ENCODE results near the gene GGCT. TPM values are rescaled to one million over a fixed set of nuclear protein-coding genes. Genes with fewer than 3 reads are reported as not detected.
"Not testable (repeated sequence)": the region's sequence is repeated elsewhere in the genome, so short reads cannot be mapped to it uniquely, and the experiment has no call there.

The GGCT gene
- total RNA-seq, 1 donor from 2014 or later: 23.2 TPM

DNA sequence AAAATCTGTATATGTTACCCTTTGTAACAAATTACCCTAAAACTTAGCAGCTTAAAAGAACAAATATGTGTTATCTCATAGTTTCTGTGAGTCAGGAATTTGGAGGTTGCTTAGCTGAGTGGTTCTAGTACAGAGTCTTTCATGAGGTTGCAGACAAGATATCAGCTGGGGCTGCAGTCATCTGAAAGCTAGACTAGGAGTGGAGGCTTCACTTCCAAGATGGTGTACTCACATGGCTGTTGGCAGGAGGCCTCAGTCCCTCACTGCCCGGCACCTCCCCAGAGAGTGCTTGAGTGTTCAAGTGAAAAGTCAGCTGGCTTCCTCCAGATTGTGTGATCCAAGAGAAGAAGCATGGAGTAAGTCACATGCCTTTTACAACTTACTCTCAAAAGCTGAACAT is 16.9 kb upstream of the GGCT start:
- no peak for FAIRE-seq
- no peak for DNase-seq (ENCODE audit: low spot score in 2 of 2)

DNA sequence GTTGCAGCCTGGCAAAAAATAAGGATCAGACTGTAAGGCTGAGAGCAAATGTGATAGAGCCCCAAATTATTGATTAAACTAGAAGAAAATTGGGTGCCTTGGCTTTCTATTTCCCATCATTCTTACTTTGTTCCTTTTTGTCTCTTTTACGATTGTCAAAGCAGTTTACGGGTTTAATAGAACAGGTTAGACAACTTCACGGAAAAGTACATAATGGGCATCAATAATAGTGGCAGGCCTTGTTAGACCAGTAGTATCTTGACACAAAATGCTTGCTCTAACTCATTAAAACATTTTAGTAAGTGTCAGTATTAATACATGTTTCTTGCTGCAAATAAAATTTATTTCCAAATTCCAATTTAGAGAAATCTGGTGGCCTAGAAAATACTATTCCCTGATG is 14.5 kb upstream of the GGCT start:
- DNase-seq (ENCODE audit: low spot score in 2 of 2) (no peak), FAIRE-seq (no peak)

DNA sequence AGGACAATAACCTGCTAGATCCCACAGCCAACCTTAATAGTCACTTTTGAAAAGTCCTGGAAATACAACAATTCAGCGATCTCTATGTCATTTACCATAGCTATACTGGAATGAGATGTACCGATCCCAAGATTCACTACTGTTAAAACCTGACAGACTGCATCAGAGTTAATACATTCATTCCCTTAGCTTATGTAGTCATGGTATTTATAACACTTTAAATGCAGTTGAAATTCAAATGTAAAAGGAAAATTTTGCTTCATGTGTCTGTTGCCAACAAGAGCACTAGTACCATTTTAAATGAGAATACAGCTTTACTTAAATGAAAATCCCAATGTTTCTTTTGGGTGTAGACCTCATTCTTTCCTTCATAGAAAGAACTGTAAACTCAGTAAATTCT is 11.1 kb upstream of the GGCT start:
- no peak for DNase-seq (ENCODE audit: low spot score in 2 of 2)
- FAIRE-seq: no peak

DNA sequence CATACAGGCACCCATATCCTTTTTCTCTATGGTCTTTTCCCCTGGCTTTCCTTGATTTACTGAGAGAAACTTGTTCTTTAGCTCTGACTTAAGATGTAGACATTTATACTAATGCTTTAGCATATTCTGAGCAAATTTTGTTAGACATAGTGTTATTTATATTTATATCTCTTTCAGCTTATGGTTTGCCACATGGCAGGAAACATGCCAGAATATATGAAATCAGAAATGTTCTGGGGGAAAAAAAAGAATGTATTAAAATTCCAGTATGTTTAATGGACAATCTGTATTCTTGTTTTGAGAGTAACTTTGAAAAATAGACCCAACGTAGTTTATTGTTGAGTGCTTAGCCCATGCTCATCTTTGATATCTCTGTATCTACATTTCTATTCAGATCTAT is 10.1 kb upstream of the GGCT start:
- DNase-seq (ENCODE audit: low spot score in 2 of 2) (no peak), FAIRE-seq (no peak)

DNA sequence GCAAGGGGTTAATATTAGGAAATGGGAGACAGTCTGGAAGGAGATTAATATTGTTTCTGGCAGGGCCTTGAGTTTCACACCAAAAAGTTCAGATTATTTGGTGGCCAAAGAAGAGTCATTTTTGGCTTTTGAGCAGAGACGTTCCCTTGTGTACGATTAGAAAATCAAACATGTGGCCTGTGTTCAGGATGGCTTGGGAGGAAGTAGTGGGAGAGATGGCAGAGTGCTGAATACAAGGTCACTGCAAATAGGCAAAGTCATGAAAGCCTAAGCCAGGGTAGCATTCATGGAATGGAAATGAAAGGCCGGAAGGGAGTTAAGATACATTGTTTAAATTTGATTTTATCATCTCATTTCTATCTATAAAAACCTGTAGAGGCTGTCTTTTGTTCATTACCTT is 9.5 kb upstream of the GGCT start:
- DNase-seq (ENCODE audit: low spot score in 2 of 2) (no peak), FAIRE-seq (no peak)

DNA sequence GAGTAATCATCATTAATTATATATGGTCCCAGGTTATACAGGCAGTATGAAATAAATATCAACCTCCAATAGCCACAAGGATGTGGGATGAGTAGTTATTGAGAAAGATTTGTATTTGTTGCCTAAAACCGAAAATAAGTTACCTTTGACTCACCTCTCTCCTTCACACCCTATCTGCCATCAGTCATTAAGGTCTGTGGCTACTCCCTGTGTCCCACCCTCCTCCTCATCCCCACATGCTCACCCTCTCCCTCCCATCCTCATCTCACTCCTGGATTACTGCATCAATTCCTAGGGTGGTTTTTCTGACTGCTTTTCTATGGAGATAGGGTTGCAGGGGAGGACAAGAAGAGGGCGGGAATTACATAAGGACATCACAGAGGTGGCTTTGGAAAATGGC is 9.1 kb upstream of the GGCT start:
- no peak for FAIRE-seq
- DNase-seq (ENCODE audit: low spot score in 2 of 2): no peak

DNA sequence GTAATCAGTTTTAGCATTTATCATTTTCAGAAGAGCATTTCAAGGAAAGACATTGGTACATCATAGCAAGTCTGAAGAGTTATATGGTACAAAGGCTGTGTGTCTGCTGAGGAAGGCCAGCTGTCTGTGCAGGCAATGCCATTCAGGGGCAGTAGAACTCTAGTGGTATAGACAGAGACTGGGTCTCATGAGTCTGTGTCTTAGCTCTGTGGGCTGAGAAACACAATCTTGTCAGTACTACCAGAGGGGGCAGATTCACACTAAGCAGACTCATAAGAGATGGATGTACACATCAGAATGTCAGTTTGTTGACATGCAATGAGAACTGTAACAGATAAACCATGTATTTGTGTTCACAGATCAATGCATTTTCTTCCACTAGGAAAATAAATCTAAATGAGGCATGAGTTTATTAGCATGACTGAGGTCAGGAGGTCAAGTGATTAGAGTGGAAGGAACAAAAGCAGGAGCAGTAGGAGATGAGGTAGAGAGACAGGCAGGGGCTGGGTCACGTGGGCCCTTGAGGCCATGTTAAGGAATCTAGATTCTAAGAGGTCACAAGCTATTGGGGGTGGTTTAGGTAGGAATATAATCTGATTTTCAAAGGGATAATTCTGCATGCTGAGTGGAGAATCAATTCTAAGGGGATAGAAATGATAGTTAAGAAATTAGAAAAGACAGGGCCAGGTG is 7.5 kb upstream of the GGCT start:
- FAIRE-seq (no peak), DNase-seq (ENCODE audit: low spot score in 2 of 2) (no peak)

DNA sequence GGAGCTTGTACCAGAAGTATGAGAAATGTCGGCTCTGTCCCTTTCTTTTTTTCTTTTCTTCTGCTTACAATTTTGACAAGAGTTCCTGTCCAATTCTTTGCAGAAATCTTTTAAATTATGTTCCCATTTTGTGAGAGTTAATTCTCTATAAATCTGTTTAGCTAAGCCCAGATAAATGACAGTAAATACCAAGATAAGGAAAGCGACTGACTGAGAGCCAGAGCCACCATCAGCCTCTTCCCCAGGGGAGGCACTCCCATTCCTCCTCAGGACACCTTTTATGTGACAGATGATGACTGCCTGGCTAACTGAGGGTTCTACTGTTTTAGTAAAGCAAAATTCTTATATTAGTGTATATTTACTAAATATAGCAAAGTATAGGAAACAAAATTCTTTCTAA is 6.9 kb upstream of the GGCT start:
- DNase-seq (ENCODE audit: low spot score in 2 of 2) (no peak), FAIRE-seq (no peak)

DNA sequence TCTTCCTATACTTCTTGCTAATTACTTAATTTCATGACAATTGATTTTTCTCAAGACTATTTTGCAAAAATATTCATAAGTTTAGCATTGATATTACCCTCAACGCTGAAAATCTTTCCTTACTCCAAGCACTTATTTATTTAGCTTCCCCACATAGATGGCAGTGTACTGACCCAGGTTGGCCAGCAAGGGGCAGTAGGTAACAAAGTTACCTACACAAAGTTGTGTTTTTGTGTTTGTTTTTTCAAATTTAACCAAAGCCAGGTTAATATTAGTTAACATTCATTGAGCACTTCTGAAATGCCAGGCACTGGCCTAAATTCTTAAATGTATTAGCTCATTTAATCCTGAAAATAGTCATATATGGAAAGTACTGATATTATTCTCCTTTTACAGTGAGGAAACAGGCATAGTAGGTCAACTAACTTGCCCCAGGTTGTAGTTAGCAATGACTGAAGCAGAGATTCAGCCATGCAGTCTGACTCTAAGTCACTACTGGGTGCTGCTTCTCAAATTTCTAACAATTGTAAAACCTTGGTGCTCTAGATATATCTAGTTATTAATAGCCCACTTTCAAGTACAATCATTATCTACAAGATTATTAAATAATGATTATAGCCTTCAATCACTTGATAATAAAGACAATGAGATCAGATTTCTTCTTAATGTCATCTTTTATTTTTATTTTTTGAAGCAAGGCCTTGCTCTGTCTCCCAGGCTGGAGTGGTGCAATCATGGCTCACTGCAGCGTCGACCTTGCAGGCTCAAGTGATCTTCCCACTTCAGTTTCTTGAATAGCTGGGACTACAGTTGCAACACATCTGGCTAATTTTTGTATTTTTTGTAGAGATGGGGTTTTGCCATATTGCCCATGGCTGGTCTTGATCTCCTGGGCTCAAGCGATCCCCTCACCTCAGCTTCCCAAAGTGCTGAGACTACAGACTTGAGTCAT is 5.8 kb upstream of the GGCT start:
- FAIRE-seq (no peak), DNase-seq (ENCODE audit: low spot score in 2 of 2) (no peak)

DNA sequence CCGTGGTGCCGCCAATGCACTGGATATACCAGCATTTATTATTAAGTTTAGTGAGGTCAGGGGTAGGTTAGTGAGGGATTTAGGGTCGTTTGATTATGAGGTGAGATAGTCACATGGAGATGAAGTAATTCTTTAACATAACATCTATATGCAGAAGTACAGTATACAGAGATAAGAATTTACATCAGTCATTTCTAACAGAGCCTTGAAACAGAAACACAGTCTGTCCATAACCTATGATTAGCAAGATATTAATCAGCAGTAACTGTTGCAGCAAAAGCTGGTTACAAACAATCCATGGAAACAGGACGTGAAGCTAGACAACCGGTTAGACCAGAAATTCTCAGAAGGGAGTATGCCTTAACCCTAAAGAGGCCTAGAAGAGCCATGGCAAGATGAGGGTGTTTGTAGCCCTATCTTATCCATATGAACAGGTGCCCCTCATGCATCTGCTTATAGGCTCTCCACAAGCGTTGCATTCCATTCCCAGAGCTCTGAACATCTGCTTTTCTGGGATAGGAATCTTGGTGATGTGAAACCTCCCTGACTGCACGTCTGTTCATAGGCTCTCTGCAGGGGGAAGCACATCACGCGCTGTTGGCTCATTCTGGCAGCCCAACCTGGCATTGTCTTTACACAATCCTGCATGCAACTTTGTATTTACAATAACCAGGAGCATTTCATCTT is 4.7 kb upstream of the GGCT start:
- not testable (repeated sequence) for DNase-seq (ENCODE audit: low spot score in 2 of 2); FAIRE-seq

DNA sequence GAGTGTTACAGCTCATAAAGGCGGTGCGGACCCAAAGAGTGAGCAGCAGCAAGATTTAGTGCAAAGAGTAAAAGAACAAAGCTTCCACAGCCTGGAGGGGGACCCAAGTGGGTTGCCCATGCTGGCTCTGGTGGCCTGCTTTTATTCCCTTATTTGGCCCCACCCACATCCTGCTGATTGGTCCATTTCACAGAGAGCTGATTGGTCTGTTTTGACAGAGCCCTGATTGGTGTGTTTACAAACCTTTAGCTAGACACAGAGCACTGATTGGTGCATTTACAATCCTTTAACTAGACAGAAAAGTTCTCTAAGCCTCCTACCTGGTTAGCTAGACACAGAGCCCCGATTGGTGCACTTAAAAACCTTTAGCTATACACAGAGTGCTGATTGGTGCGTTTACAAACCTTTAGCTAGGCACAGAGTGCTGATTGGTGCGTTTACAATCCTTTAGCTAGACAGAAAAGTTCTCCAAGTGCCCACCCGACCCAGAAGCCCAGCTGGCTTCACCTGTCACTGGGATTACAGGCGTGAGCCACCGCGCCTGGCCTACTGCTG is 2.8 kb upstream of the GGCT start:
- DNase-seq (ENCODE audit: low spot score in 2 of 2); FAIRE-seq: not testable (repeated sequence)

DNA sequence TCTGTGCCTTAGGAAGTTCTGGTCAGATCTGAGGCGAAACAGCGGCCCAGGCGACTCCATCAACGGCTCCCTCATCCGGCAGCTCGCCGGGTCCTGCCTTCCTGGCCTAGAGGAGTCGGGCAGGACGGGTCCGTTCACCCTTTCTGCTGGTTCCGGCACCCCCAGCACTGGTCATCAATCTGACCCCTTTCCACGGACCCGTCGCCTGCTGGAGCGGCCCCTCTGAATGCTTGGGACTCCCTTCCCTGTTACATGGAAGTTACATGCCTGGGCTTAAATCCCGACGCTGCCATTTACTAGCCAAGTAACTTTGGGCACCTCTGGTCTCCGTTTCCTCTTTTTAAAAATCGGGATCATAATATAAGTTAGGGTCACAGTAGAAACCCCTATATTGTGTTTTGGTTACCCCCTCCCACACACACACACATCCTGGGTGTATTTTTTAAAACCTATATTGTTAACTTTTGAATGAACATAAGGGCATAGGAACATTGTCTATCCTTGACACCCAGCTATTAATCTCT is 607 bp upstream of the GGCT start:
- no peak for FAIRE-seq
- DNase-seq (ENCODE audit: low spot score in 2 of 2): no peak

DNA sequence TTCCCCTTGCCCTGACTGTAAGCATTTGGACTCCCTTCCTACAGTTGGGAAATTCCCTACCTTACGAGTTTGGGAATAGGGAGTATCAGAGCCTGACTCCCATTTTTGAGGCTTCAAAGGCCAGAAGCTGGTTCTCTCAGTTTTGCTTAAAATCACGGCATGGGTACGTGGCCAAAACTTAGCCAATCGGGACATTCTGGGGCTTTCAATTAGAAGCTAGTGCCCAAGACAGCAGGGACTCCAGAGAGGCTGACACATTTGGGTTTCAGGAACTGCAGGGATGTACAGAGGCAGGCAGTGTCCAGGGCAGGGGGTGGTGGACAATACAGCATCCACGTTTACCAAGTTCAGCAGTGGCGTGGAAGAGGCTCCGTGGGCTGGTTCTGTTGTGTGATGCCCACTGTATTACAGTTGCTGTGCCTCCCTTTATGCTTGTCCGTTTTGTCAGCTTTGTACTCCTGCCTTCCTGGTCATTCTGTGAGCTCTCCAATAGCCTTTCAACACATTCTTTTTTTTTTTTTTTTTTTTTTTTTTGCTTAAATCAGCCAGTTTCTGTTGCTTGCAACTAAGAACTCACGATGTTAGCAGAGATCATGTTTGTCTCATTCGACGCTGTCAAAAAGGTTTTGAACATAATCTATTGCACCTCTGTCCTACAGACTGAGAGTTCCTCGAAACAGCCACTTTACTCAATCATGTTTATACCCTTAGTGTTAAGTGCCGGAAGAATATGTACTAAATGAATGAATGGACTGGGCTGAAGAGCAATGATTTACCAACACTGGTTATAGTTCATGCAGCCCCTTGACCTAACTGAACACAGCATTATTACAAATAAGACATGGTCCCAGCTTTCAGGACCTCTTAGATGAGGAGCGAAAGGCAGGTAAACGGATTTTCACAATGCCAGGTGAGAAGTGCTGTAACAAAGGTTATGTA is 1.1 kb downstream of the GGCT start:
- FAIRE-seq (no peak), DNase-seq (ENCODE audit: low spot score in 2 of 2) (no peak)

DNA sequence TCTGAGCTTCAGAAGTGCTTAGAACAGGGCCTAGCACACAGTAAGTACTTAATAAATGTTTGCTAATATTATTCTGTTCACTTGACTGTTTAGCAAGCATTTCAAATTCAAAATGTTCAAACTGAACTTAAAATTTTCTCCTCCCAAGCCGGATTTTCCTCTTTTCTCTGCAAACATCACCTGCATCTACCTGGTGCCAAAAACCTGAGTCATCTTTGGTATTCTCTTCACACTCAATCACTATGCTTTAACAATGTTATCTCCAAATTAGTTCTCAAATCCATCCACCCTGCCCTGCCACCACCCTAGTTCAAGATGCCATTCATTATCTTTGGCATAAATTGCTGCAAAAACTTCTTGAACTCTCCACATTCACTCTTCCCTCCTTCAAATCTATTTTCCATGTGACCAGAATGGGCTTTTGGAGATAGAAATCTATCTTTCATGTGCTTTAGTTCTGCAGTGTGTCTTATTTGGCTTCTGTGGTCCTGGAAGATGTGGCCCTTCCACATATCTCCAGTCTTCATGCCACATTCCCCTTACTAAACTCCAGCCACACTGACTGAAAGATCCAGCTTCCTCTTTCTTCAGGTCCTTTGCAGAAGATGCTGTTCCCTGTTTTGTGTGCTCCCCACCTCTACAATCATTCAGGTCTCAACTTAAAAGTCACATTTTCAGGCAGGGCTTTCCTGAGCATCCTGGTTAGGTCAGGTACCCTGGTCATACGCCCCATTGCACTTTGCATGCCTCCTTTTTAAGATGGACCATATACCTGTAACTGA is 2.0 kb downstream of the GGCT start:
- DNase-seq (ENCODE audit: low spot score in 2 of 2): no peak
- no peak for FAIRE-seq

DNA sequence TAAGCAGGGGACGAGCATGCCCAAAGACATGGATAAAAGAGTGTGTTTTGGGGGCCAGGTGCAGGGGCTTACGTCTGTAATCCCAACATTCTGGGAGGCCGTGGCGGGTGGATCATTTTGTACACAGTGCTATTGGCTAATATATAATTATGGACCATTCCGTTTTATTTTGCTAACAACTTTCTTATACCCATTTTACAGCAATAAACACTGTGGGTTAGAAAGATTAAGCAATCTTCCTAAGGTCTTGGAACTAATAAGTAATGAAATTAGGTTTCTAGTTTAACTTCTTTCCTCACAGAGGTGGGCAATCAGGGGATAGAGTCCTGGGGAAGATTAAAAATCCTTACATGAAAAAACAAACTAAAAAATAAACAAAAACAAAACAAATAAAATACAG is 3.4 kb downstream of the GGCT start:
- FAIRE-seq (no peak), DNase-seq (ENCODE audit: low spot score in 2 of 2) (no peak)

DNA sequence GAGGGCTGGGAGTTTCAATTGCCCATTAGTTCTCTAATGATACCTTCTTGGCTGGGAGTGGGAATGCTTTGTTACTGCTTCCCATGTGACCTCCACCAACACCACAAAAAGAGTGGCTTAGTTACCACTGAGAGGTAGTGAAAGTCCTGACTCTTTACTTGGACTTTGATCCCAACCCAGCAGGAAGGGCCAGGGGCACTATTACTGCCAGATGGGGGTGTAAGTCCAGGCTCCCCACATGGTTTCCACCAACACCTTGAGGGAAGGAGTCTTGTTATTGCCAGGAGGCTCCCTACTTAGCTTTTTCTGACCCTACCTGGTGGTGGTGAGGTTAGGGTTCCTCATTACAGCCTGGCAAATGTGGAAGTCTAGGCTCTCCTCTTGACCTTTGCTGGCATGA is 11.4 kb downstream of the GGCT start:
- no peak for FAIRE-seq

DNA sequence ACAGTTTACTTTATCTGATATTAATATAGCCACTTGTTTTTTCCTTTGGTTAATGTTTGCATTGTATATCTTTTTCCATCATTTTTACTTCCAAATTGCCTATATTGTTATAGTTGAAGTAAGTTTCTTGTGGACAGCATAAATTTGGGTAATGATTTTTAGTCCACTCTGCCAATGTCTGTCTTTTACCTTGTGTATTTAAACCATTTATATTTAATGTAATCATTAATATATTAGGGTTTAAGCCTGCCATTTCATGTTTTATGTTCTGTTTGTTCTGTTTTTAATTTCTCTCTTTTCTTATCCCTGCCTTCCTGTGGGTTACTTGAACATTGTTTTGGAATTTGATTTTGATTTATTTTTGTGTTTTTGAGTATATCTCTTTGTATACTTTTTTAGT is 13.2 kb downstream of the GGCT start:
- no peak for FAIRE-seq

More for the DNA sequence above, 11.4 kb downstream of the GGCT start:
- no peak for DNase-seq (ENCODE audit: low spot score in 2 of 2)

DNA sequence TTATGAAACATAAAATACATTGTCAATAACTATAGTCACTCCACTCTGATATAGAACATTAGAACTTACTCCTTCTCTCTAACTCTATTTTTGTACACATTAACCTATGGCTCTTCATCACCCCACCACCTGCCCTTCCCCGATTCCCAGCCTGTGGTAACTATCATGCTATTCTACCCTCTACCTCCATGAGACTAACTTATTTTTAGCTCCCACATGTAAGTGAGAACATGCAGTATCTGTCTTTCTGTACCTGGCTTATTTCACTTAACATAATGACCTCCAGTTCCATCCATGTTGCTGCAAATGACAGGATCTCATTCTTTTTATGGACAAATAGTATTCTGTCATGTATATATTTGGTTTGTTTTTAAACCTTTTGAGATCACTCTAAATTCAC is 17.3 kb downstream of the GGCT start:
- FAIRE-seq: no peak
- DNase-seq (ENCODE audit: low spot score in 2 of 2): no peak

More for the DNA sequence above, 13.2 kb downstream of the GGCT start:
- no peak for DNase-seq (ENCODE audit: low spot score in 2 of 2)

DNA sequence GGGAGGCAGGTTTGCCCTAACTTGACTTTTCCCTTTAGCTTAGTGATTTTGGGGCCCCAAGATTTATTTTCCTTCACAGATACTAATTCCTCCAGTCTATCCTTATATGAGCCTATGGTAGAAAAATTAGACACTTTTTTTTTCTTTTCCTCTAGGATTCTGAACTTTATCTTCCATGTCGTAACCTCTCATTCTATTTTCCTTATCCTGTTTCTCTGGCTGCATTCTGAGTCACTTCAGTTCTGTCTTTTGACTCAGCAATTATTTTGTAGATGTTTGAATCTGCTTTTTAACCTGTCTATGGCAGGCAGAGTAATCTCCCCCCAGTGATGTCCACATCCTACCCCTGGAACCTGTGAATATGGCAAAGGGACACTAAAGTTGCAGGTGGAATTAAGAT is 19.0 kb downstream of the GGCT start:
- no peak for DNase-seq (ENCODE audit: low spot score in 2 of 2)
- no peak for FAIRE-seq

Measured in frontal cortex (tissue), 4 donors.